Hematopoietic multipotent progenitor cell treated with erythropoietin and hydrocortisone succinate and interleukin-3 and kit ligand, for 4 days (in vitro differentiated cells): ENCODE data around the gene ZSWIM2.
A peak's percentile ranks its signal among the peaks of the same experiment; 100 is the strongest.
"Not testable (repeated sequence)": the region's sequence is repeated elsewhere in the genome, so short reads cannot be mapped to it uniquely, and the experiment has no call there.

Experiments
- DNase-seq: peaks from one replicate; pipeline ENCODE4 v3.0.0-alpha.2; 2015

ZSWIM2 gene

GRCh38 chr2:186848873-186849578, at the start of gene ZSWIM2:
ZSWIM2 (minus strand) TSS chr2:186849170; CDS start chr2:186849130, 40 bp downstream.
- DNase-seq: peak; percentile 74

- DNase-seq: not testable (repeated sequence)
Observed at GRCh38 chr2:186896220-186896619, 47.2 kb upstream of the ZSWIM2 start.

- DNase-seq: no peak
Observed at GRCh38 chr2:186895451-186895850, 46.5 kb upstream of the ZSWIM2 start.

- DNase-seq: peak; percentile 90
Observed at GRCh38 chr2:186894478-186894877, 45.5 kb upstream of the ZSWIM2 start.

- no peak for DNase-seq
Observed at GRCh38 chr2:186892821-186893220, 43.9 kb upstream of the ZSWIM2 start.

DNA sequence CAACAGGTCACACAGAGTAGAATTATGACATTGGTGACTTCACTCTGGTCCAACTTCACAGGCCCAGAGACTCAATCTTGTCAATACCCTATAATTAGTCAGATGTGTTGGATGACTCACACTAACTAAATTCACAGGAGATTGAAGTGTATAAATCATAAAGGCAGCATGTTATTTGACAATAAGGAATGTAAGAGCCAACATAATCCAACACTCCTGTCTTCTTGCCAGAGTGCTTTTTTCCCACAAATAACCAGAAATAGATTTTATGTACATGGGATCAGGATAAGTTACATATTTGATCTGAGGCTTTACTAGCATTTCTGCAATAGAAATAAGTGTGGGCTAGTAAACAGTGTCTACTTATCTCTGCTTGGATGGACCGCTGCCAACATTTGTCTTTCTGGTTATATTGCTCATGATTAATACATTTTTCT, 42.2 kb upstream of the ZSWIM2 start:
- DNase-seq: no peak

DNA sequence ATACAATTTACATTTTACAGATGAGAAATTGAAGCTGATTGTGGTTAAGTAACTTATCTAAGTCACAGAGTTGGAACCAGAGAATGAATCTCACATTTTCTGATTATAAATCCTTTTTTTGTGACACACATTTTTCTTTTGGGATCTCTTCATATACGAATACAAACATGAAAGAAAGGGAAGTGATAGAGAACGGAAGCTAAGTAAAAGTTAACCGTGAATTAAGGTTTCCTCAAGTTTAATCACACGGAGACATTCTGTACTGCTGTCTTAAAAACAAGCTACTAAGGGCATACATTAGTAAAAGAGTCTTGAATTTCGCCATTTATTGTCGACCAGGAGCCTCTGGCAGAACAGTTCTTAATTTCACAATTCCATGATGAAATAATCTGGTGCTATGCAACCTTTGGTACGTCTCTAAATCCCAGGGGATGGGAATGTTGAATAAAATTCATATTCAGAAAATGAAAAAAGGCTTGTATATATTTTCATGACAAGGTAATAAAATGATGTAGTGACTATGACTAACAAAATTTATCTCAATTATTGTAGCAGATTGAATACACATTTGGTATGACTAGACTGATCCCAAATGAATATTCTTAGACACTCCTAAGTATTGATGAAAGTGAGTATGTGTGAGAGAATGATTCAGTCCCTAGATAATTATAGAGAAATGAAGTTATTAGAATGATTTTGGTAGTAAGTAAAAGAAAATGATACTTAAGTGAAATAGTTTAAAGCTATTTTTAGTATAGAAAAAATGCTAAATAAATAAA, 40.3 kb upstream of the ZSWIM2 start:
- peak; percentile 41 for DNase-seq

GRCh38 chr2:186887107-186888090, 38.4 kb upstream of the ZSWIM2 start:
- peak; percentile 40 for DNase-seq

GRCh38 chr2:186884587-186884986, 35.6 kb upstream of the ZSWIM2 start:
- peak; percentile 86 for DNase-seq

GRCh38 chr2:186883666-186884065, 34.7 kb upstream of the ZSWIM2 start:
- no peak for DNase-seq

- DNase-seq: no peak
Observed at GRCh38 chr2:186882511-186883071, 33.6 kb upstream of the ZSWIM2 start.

GRCh38 chr2:186881660-186882059, 32.7 kb upstream of the ZSWIM2 start:
- DNase-seq: no peak

DNA sequence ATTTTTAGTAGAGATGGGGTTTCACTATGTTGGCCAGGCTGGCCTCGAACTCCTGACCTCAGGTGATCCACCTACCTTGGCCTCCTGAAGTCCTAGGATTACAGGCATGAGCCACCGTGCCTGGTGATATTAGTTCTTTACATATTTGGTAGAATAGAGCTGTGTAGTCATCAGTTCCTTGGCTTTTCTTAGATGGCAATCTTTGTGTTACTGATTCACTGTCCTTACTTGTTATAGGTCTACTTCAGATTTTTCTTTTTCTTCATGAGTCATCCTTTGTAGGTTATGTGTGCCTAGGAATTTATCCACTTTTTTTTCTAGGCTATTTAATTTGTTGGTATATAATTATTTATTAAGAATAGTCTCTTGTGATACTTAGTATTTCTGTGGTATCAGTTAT, 30.3 kb upstream of the ZSWIM2 start:
- no peak for DNase-seq

DNA sequence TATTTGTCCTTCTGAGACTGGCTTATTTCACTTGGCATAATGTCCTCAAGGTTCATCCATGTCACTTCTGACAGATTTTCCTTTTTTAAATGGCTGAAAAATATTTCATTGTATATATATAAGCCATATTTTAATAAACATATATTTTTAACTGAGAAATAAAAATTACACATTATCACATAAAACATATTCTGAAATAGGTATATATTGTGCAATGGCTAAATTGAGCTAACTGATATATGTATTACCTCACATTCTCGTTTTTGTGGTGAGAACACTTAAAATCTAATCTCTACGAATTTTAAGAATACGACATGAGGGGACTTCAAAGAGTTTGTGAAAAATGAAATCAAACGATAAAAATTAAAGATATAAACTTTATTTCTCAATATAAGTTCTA, 25.7 kb upstream of the ZSWIM2 start:
- DNase-seq: no peak

- DNase-seq: no peak
Observed at GRCh38 chr2:186871881-186872280, 22.9 kb upstream of the ZSWIM2 start.

DNA sequence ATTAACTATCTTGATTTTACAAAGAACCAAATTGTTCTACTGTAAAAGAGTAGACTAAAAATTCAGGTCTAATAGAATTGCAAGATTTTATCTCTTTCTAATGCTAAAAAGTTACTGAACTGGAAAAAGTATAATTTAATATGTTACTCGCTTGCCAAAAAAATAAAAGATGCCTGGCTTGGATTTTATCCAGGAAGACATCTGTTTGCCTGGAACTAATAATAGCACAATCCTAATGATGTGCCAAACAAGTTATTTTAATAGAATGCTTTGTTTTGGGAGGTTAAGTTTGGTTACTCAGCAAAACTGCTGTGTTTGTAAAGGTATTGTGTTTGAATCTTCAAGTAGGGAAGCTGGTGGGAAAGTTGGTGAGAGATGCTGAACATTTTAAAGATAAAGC, 19.4 kb upstream of the ZSWIM2 start:
- no peak for DNase-seq

DNA sequence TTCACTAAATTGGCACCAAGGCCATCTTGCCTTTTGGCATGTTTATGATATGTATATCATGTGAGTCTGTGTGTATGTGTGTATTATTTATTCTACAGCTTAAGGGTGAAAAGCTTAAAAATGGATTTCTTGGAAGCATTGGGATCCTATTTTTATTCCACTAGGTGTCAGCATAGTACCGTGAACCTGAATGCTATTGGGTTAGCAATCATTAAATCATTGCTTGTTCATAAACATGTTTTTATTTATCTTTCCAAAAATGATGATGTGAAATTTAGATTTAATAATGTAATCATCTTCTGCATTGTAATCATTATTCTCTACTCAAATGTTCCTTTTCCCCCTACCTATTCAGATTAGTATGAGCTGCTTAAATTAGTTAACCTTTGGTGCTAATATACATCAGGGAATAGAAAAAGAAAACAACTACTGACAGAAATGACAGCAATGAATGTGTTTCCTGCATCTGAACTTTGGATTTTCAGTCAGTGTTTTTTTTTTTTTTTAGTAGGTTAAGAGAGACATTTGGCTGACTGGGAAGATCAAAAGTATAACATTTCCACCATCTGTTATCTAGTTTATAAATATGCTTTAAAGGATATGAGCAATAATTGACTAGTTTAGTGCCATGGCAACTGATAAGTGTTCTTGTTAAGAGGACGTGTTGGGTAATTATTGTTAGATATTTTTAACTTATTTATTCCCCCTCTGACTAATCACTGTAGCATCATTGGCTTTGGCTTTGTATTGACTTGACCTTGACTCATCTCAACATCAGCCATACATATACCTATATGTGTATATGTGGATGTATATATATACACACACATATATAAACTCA, 14.1 kb upstream of the ZSWIM2 start:
- peak; percentile 69 for DNase-seq

- DNase-seq: no peak
Observed at GRCh38 chr2:186855216-186855615, 6.2 kb upstream of the ZSWIM2 start.

DNA sequence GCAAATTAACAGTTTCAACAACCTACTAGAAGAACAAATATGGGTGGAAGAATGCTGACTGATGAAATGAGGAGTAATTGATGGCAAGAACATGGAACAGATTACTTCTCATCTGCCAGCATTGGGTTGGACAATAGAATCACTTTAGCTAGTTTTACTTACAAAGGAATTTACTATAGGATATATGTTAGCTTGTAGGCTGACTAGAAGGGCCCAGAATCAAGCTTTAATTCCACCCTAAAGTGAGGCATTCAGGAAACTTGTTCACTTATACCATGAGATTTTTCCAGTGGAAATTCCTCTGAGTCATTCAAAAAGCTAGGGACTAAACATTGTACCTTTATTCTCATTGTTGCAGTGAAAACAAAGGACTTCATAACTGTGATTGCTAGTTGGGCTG, 5.0 kb upstream of the ZSWIM2 start:
- DNase-seq: no peak

GRCh38 chr2:186852508-186852907, 3.5 kb upstream of the ZSWIM2 start:
- DNase-seq: no peak

DNA sequence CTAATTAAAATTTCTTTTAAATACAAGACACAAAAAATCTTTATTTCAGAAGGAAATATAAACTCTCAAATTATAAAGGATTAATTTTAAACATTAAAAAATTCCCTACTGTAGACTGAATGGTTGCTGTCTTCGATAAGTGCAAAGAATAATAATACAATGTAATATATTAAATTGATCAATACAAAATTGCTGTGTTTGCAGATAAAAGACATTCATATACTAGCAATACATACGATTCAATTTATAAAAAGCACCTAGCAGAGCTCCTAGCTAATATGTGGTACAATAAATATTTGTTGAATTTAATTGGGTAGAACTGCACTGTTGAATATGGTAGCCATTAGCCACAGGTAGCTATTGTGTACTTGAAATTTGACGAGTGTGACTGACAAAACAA, 6.6 kb downstream of the ZSWIM2 start:
- no peak for DNase-seq

DNA sequence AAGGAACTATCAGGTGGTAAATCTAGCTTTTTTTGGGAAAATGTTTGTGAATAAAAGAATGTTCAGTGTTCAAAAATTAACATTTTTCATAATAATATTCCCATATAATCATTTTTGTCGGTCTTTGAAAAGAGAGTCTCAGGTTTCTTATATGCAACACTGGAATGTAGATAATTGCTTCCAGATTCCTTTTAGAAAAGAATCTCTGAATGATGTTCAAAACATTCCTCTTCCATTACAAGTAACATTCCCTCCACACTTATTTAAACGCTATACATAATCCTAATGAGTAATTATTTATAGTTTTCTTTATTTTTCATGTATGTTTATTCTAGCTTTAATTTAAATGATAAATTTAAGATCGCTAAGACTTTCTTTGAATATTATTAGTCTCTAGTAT, 7.0 kb downstream of the ZSWIM2 start:
- DNase-seq: no peak
